ENCODE measurements around the gene KPTN.
"Not testable (repeated sequence)": the region's sequence is repeated elsewhere in the genome, so short reads cannot be mapped to it uniquely, and the experiment has no call there.

The KPTN gene

GRCh38 chr19:47492571-47493377 is 8.8 kb upstream of the KPTN start:
- in situ Hi-C loops (cut with MboI; ENCODE audit: low sequenced_read_pairs): no loop called here

DNA sequence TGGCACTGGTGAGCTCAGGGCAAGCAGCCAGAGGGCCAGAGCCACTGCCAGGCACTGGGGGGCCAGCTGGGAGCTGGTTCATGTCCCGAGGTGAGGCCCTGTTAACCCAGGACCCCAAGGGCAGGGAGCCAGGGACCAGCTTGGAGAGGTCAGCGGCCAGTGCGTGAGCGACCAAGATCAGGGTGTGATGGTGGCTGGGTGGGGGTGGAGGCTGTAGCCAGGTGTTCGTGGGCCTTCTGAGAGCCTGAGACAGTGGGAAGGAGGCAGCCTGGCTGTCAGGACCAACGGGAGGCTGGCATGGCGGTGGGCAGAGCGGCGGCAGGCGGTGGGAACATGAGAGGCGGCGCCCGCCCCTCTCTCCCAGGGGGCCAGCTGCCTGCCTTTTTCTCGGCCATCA is 8.1 kb upstream of the KPTN start:
- in situ Hi-C loops (cut with MboI; ENCODE audit: low sequenced_read_pairs): no loop called here

DNA sequence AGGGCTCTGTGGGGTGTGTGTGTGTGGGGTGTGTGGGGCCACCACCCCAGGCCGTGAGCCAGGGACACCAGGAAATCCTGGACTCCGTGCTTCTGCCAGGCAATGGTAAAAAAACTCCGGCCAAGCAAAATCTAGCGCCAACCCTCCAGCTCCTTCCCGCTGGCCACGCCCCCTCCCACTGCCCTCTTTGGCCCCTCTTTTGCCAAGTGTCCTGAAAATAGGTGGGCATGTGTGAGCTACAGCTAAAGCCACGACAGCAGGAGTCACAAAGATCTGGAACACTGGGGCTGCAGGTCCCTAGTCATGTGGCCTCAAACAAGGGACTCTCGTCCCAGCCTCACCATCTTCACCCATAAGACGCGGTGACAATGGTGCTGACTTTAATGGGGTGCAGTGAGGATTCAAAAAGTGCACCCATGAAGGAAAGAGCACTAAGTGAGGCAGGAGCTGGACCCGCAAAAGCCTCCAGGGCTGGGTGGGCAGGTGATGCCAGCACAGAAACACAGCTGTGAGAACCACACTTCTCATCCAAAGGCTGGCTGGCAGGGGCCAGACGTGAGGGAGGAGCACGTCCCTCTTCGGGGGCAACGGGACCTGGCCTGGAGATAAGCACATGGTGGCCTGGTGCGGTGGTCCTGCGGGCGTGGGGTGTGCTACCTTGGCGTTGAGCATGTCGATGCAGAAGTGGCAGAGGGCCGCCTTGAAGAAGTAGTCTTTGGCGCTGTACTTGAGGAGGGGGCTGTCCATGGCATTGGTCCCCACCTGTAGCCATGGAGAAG is 7.5 kb upstream of the KPTN start:
- in situ Hi-C loops (cut with MboI; ENCODE audit: low sequenced_read_pairs): no loop called here

DNA sequence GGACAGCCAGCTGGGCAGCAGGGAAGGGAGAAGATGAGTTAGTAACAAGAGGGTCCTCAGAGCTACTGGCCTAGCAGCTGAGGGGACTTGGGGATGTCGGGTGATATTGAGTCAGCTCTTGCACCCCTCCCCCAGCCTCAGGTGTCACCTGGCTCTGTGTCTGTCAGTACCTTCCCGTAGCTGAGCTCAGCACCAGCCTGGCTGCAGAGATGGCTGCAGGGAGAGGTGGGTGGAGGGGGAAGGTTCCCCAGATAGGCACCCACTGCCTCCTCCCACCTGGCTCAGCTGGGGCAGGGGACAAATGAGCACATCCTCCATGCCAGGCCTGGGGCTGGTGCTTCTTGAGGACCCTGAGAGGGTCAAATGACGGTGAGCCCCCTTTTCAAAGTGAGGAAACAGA is 6.8 kb upstream of the KPTN start:
- in situ Hi-C loops (cut with MboI; ENCODE audit: low sequenced_read_pairs): no loop called here

GRCh38 chr19:47490031-47490430 is 6.0 kb upstream of the KPTN start:
- in situ Hi-C loops (cut with MboI; ENCODE audit: low sequenced_read_pairs): no loop called here

GRCh38 chr19:47489072-47489914 is 5.3 kb upstream of the KPTN start:
- in situ Hi-C loops (cut with MboI; ENCODE audit: low sequenced_read_pairs): no loop called here

DNA sequence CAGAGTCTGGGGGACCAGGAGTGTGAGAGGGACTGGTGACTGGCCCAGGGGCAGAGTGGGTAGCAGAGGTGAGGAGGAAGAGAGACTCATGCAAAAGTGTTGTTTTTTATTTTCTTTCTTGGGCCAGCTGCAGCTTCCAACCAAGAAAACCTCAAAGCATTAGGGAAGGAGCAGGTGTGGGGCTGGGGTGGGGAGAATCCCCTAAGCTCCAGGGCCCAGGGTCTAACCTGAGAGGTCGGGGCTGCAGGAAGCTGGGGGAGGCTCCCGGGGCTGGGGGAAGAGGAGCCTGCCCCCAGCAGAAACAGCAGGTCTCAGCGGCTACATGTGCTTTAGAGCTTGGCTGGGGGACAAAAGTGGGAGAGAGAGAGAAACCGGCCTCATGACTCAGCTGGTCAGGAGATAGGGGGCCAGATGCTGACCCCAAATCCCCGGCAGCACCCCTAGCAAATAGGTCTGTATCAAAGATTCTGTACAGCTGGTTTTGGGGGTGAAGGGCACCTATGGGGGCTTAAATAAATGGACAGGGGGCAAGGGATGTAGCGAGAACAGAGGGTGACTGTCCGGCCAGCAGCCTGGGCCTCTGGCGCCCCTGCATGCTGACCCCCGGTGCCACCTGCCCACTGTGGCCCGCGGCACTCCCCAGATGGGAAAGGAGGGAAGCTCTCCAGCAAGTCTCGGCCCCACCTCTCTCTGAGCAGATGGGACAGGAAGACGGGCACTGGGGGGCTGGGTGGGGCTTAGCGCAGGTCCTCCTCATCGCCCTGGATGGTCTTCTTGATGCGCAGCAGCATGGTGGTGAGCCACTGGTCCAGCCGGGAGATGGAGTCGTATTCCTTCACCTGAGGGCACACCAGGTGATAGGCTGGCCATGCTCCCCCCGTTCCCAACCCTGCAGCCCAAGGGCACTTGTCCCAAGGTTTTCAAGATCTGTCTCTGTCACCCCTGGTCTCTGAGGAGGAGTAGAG is 3.8 kb upstream of the KPTN start:
- in situ Hi-C loops (cut with MboI; ENCODE audit: low sequenced_read_pairs): no loop called here

DNA sequence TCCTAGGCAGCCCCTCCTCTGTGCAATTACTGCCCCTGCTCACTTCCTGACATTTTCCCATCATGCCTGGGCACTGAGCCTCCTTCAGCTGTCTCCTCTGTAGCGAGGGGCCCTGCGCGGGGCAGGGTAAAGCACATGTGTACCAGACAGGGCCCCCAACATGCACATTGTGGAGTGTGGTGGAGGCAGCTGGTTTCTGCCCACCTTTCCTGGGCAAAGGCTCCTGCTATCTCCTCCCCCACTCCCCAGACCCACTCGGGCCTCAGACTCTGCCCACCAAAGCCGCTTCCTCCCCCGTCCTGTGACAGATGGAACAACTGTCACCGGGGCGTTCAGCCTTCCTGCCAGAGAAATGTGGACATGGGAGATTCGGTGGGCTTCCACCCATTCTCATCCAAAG is 2.9 kb upstream of the KPTN start:
- in situ Hi-C loops (cut with MboI; ENCODE audit: low sequenced_read_pairs): no loop called here

DNA sequence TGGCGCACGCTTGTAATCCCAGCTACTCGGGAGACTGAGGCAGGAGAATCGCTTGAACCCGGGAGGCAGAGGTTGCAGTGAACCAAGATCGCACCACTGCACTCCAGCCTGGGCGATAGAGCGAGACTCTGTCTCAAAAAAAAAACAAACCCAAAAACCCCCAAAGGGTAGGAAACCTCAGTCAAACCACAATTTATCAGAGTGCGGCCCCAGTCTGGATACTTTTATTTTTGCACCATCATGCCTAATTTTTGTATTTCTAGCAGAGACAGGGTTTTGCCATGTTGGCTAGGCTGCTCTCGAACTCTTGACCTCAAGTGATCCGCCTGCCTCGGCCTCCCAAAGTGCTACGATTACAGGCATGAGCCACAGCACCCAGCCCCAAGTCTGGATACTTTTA is 2.2 kb upstream of the KPTN start:
- in situ Hi-C loops (cut with MboI; ENCODE audit: low sequenced_read_pairs): not testable (repeated sequence)

GRCh38 chr19:47485210-47485609 is 1.2 kb upstream of the KPTN start:
- in situ Hi-C loops (cut with MboI; ENCODE audit: low sequenced_read_pairs): no loop called here

- in situ Hi-C loops (cut with MboI; ENCODE audit: low sequenced_read_pairs): no loop called here
Measured at GRCh38 chr19:47483200-47483599, 819 bp downstream of the KPTN start.

- in situ Hi-C loops (cut with MboI; ENCODE audit: low sequenced_read_pairs): no loop called here
Measured at GRCh38 chr19:47481460-47482052, 2.5 kb downstream of the KPTN start.

DNA sequence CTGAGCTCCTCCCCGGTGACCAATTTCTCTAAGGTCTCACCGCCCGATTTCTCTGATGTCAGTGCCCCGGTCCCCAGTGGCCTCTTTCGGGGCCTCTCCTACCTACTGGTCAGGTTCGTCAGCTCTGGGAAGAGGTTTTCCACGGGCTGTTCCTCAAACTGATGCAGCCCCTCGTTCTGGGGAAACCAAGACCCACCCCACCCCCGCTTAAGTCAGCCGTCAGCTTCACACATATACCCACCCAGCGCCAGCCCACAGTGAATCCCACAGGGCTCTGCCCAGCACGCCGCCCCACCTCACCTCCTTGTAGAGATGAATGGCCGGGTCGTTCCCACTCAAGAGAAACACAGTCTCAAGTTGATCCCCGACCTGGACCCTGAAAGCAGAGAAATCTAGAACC is 3.4 kb downstream of the KPTN start:
- in situ Hi-C loops (cut with MboI; ENCODE audit: low sequenced_read_pairs): no loop called here

GRCh38 chr19:47479701-47480503 is 4.1 kb downstream of the KPTN start:
- in situ Hi-C loops (cut with MboI; ENCODE audit: low sequenced_read_pairs): no loop called here

DNA sequence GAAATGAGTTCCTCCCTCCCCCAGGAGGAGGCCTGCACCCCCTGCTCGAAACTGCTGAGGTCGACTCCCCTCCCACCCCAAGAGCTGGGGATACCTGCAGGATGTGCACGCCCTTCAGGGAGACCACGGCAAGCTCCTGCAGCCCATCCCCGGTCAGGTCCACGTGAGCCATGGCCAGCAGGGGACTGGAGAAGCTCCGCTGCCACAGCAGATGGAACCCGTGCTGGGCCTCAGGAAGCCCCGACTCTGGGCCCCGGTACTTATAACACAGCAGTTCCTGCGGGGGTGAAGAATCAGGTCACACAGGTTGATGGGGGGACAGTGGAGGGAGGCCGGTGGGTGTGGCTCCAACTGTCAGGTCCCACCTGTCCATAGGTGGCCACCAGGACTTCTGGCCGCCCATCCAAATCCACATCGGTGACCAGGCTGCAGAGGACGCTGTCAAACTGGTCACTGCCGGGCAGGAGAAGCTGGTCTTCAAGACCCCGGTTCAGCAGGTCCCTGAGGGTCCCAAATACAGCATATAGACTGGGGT is 7.5 kb downstream of the KPTN start:
- in situ Hi-C loops (cut with MboI; ENCODE audit: low sequenced_read_pairs): no loop called here

DNA sequence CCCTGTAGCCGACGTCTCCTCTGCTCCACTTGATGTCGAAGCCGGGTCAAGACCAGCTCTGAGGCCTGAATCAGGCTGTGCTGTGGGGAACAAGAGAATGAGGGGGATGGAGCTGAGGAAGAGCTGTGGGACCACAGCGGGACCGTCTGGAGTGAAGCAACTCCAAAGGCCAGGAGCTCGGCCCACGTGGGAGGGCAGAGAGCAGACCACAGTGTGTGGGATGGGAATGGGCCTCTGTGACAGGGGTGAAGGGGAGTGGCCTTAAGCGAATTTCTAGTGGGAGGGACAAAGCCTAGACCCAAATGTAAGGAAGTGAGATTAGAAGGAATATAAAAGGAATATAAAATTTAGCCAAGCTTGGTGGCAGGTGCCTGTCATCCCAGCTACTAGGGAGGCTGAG is 8.6 kb downstream of the KPTN start:
- in situ Hi-C loops (cut with MboI; ENCODE audit: low sequenced_read_pairs): no loop called here

- in situ Hi-C loops (cut with MboI; ENCODE audit: low sequenced_read_pairs): no loop called here
Measured at GRCh38 chr19:47473336-47473735, 10.7 kb downstream of the KPTN start.

DNA sequence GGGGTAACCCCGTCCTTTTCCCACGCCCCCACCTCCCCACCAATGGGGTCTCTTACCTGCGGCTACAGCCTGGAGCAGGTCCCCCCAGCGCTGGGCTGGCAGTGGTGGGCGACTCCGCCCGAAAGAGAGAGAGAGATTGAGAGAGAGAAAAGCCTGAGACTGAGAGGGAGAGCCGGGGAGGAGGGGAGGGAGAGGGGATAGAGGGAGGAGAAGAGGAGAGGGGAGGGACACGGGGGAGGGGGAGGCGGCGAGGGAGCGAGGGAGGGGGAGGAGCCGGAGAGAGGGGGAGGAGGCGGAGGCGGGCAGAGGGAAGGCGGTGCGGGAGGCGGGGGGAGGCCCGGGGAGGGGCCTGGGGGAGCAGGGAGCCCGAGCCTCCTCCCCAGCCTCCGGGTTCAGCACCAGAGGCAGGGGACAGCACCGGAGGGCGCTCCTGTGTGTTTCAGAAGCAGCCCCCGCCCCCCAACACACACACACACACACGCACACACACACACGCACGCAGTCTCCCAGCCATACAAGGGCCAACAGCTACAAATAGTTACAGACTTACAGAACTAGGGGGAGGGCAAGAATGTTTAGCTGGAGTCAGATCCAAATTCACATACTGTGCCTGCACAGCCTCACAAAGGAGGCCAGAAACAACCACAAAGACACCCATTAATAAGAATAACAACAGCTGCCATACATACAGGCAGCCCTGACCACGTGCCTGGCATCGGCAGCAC is 12.1 kb downstream of the KPTN start, which contains the start of gene SLC8A2:
SLC8A2 (minus strand) TSS at position 161 of the 725 bp plus-strand sequence. CDS start 5,490 bp downstream, outside the sequence.
- in situ Hi-C loops (cut with MboI; ENCODE audit: low sequenced_read_pairs): no loop called here

Measured in HL-60/S4 (cell line).